Measurements from ENCODE around the gene GALNT10. TPM values are rescaled to one million over a fixed set of nuclear protein-coding genes. Genes with fewer than 3 reads are reported as not detected.

GALNT10 gene
- total and polyA plus RNA-seq, 9 of the 15 experiments (the other 6 are each of a cell fraction or from before 2014, with no cell fraction given): 4.6 to 37.1 (median 13.3) TPM

- no TSS peak for BruUV-seq (replicated peaks)
- ATAC-seq: no peak
- no peak for FAIRE-seq
Observed at GRCh38 chr5:154230526-154230925, 40.0 kb downstream of the GALNT10 start.

GRCh38 chr5:154234551-154234950 lies 44.0 kb downstream of the GALNT10 start:
- H2AFZ ChIP-seq (ENCODE audit: low read depth, low read length): no peak overlapping the region
- intact Hi-C loops (cut with micrococcal nuclease): no loop called here
- H4K20me1 ChIP-seq (replicated peaks; ENCODE audit: control insufficient read depth, insufficient read depth, low read length): no peaks in the 10 kb centered on the region
- in situ Hi-C loops (cut with MboI): no loop called here
- POLR2A ChIA-PET: interaction anchor here (0.7 kb wide), 1 partner anchor 163 kb away, joined by 4 read pairs; no protein-coding TSS in a partner anchor
- DNase-seq (ENCODE audit: extremely low read depth in 1 of 4, low spot score in 3 of 4) (no peak), FAIRE-seq (no peak), ATAC-seq (0 out of 3 replicates have a peak, but pooled peaks have one; percentile 25)
- H3K4me3 ChIP-seq: no peak overlapping the region
- no peaks in the 10 kb centered on the region for H3K36me3 ChIP-seq (ENCODE audit: control insufficient read depth, insufficient read depth, low read length)
- no peak overlapping the region for H3K27ac ChIP-seq (ENCODE audit: extremely low read depth, low read depth, low read length)
- no peaks in the 10 kb centered on the region for H3K27me3 ChIP-seq (ENCODE audit: control insufficient read depth in 2 of 2, insufficient read depth in 2 of 2, low read length in 2 of 2)
- 37% methylated on average over 3 of the region's 3 CpGs for WGBS (ENCODE audit: insufficient coverage, low coverage, missing lambda C conversion rate)
- CTCF ChIA-PET (ENCODE audit: low intra/inter-chr PET ratio): no interaction called here
- 0 out of 3 replicates have a peak, but pooled peaks cover 2% of the 10 kb centered on the region for H3K79me2 ChIP-seq (ENCODE audit: control insufficient read depth, insufficient read depth, low read length)
- no peak overlapping the region for H3K9ac ChIP-seq (ENCODE audit: insufficient read depth in 1 of 2, low read depth in 2 of 2, low read length in 2 of 2)
- BruUV-seq (replicated peaks): no TSS peak
- H3K9me3 ChIP-seq (replicated peaks; ENCODE audit: control insufficient read depth, insufficient read depth, low read depth, low read length): no peaks in the 10 kb centered on the region
- H3K9me1 ChIP-seq (ENCODE audit: control insufficient read depth, insufficient read depth, low read length): no peaks in the 10 kb centered on the region
- no peak overlapping the region for H3K4me2 ChIP-seq (ENCODE audit: insufficient read depth, low read length)
- peaks cover 0 to 5% of the 10 kb centered on the region in 2 experiments; a peak in 2 of 5 replicates for H3K4me1 ChIP-seq (replicated peaks in 1 of 2; ENCODE audit: control insufficient read depth in 2 of 2, insufficient read depth in 2 of 2, low read length in 2 of 2)
- no peak for TF ChIP-seq NFIC (IDR thresholded peaks at IDR 0.05)
- no peak for TF ChIP-seq E2F1 (CRISPR knock-in tag; IDR thresholded peaks at IDR 0.05)
- TF ChIP-seq SIRT6 (IDR thresholded peaks at IDR 0.05; ENCODE audit: low read depth, low read length): no peak
- TF ChIP-seq GMEB1 (CRISPR knock-in tag; IDR thresholded peaks at IDR 0.05): no peak
- no peak for TF ChIP-seq STAT5A (IDR thresholded peaks at IDR 0.05; ENCODE audit: borderline replicate concordance, low read length)
- no peak for TF ChIP-seq HNRNPK (IDR thresholded peaks at IDR 0.05; ENCODE audit: low read depth, low read length, poor library complexity, severe bottlenecking)
- TF ChIP-seq MBD2 (IDR thresholded peaks at IDR 0.05; ENCODE audit: borderline replicate concordance, low read depth): no peak
- TF ChIP-seq CTBP1 (IDR thresholded peaks at IDR 0.05; ENCODE audit: borderline replicate concordance): no peak
- no peak for TF ChIP-seq GTF2F1 (IDR thresholded peaks at IDR 0.05; ENCODE audit: low read depth, low read length)
- no peak for TF ChIP-seq IRF1 (CRISPR knock-in tag; IDR thresholded peaks at IDR 0.05; ENCODE audit: borderline replicate concordance)
- TF ChIP-seq HMGN3 (IDR thresholded peaks at IDR 0.05; ENCODE audit: borderline replicate concordance, extremely low read depth, insufficient read length, low read depth, low read length): no peak

More at GRCh38 chr5:154230526-154230925, 40.0 kb downstream of the GALNT10 start:
- Histone ChIP-seq H3K9ac (ENCODE audit: insufficient read depth in 1 of 2, low read depth in 2 of 2, low read length in 2 of 2) (no peak overlapping the region), H3K9me1 (ENCODE audit: control insufficient read depth, insufficient read depth, low read length) (no peaks in the 10 kb centered on the region), H3K79me2 (ENCODE audit: control insufficient read depth, insufficient read depth, low read length) (0 out of 3 replicates have a peak, but pooled peaks cover 2% of the 10 kb centered on the region), H2AFZ (ENCODE audit: low read depth, low read length) (no peak overlapping the region), H3K4me2 (ENCODE audit: insufficient read depth, low read length) (no peak overlapping the region), H4K20me1 (replicated peaks; ENCODE audit: control insufficient read depth, insufficient read depth, low read length) (no peaks in the 10 kb centered on the region), H3K4me3 (no peak overlapping the region), H3K9me3 (replicated peaks; ENCODE audit: control insufficient read depth, insufficient read depth, low read depth, low read length) (peaks cover 4% of the 10 kb centered on the region), H3K4me1 (replicated peaks in 1 of 2; ENCODE audit: control insufficient read depth in 2 of 2, insufficient read depth in 2 of 2, low read length in 2 of 2) (no peaks in the 10 kb centered on the region), H3K27me3 (ENCODE audit: control insufficient read depth in 2 of 2, insufficient read depth in 2 of 2, low read length in 2 of 2) (no peaks in the 10 kb centered on the region), H3K36me3 (ENCODE audit: control insufficient read depth, insufficient read depth, low read length) (no peaks in the 10 kb centered on the region), H3K27ac (ENCODE audit: extremely low read depth, low read depth, low read length) (no peak overlapping the region)
- POLR2A ChIA-PET: interaction anchor here (0.6 to 2.0 kb wide), 6 partner anchors 10 to 185 kb away, joined by 3 to 10 read pairs (median 3); no protein-coding TSS in a partner anchor
- DNase-seq (ENCODE audit: extremely low read depth in 1 of 4, low spot score in 3 of 4): no peak
- intact Hi-C loops (cut with micrococcal nuclease): no loop called here
- CTCF ChIA-PET (ENCODE audit: low intra/inter-chr PET ratio): no interaction called here
- TF ChIP-seq GATA2 (CRISPR knock-in tag; IDR thresholded peaks at IDR 0.05) (no peak), ARID2 (IDR thresholded peaks at IDR 0.05) (no peak), TSC22D4 (tag; IDR thresholded peaks at IDR 0.05) (no peak), NFE2 (IDR thresholded peaks at IDR 0.05; ENCODE audit: low read depth) (no peak), SPI1 (IDR thresholded peaks at IDR 0.05; ENCODE audit: borderline replicate concordance, low read depth, low read length) (0 out of 2 replicates have a peak, but pooled peaks have one; percentile 5)
- in situ Hi-C loops (cut with MboI): no loop called here

Measured in K562 (cell line).